HEK293T (cell line): ENCODE data around the gene TMEM9B.

ENCODE experiments used
- CTCF ChIA-PET: fragments of 350-600 bp; formaldehyde crosslinking; extraction: SDS; loops from one replicate; lab custom pipeline; 2021; ENCODE audit warnings: antibody characterized with exemption, inconsistent platforms; lab: Yijun Ruan, JAX
- POLR2A ChIA-PET: fragments of 350-600 bp; formaldehyde crosslinking; extraction: SDS; loops from one replicate; lab custom pipeline; 2020; ENCODE audit warnings: antibody characterized with exemption, inconsistent platforms; lab: Yijun Ruan, JAX
- DNase-seq: peaks from one replicate; pipeline ENCODE4 v3.0.0; 2012; ENCODE audit warnings: mixed read lengths; ENCODE audit errors: extremely low spot score
- ARNT ChIP-seq: fragments of 450-650 bp; IDR thresholded peaks from 2 replicates; pipeline ENCODE4 v1.6.1; 2017; ENCODE audit warnings: mild to moderate bottlenecking
- BHLHE40 ChIP-seq: fragments of 450-650 bp; IDR thresholded peaks from 2 replicates; pipeline ENCODE4 v1.6.1; 2016; ENCODE audit warnings: mild to moderate bottlenecking, moderate library complexity, borderline replicate concordance
- CTBP1 ChIP-seq: fragments of 450-650 bp; IDR thresholded peaks from 2 replicates; pipeline ENCODE4 v1.6.1; 2016; ENCODE audit warnings: borderline replicate concordance
- ELF4 ChIP-seq: fragments of 450-650 bp; IDR thresholded peaks from 2 replicates; pipeline ENCODE4 v1.6.1; 2017; ENCODE audit warnings: antibody characterized with exemption
- FOXA1 ChIP-seq: fragments of 450-650 bp; IDR thresholded peaks from 2 replicates; pipeline ENCODE4 v1.6.1; 2016; ENCODE audit warnings: mild to moderate bottlenecking
- FOXK2 ChIP-seq: fragments of 450-650 bp; IDR thresholded peaks from 2 replicates; pipeline ENCODE4 v1.6.1; 2016; ENCODE audit warnings: mild to moderate bottlenecking
- FOXM1 ChIP-seq: fragments of 450-650 bp; IDR thresholded peaks from 2 replicates; pipeline ENCODE4 v1.6.1; 2017; ENCODE audit warnings: mild to moderate bottlenecking, borderline replicate concordance
- HDGF ChIP-seq: fragments of 450-650 bp; IDR thresholded peaks from 2 replicates; pipeline ENCODE4 v1.6.1; 2017; ENCODE audit warnings: antibody characterized with exemption, borderline replicate concordance
- L3MBTL2 ChIP-seq: fragments of 450-650 bp; conservative IDR thresholded peaks from 2 replicates; pipeline ENCODE4 v1.6.1; 2016; ENCODE audit warnings: mild to moderate bottlenecking
- LEF1 ChIP-seq: fragments of 450-650 bp; IDR thresholded peaks from 2 replicates; pipeline ENCODE4 v1.6.1; 2017; ENCODE audit warnings: mild to moderate bottlenecking, borderline replicate concordance
- NFRKB ChIP-seq: fragments of 450-650 bp; IDR thresholded peaks from 2 replicates; pipeline ENCODE4 v1.6.1; 2016; ENCODE audit warnings: mild to moderate bottlenecking, moderate library complexity
- PKNOX1 ChIP-seq: fragments of 450-650 bp; IDR thresholded peaks from 2 replicates; pipeline ENCODE4 v1.6.1; 2016
- SP1 ChIP-seq: fragments of 450-650 bp; IDR thresholded peaks from 2 replicates; pipeline ENCODE4 v1.6.1; 2017
- SUZ12 ChIP-seq: fragments of 450-650 bp; IDR thresholded peaks from 2 replicates; pipeline ENCODE4 v1.6.1; 2016; ENCODE audit warnings: mild to moderate bottlenecking
- TARDBP ChIP-seq: fragments of 450-650 bp; IDR thresholded peaks from 2 replicates; pipeline ENCODE4 v1.6.1; 2016
- ZNF384 ChIP-seq: fragments of 450-650 bp; IDR thresholded peaks from 2 replicates; pipeline ENCODE4 v1.6.1; 2016

The TMEM9B gene

DNA sequence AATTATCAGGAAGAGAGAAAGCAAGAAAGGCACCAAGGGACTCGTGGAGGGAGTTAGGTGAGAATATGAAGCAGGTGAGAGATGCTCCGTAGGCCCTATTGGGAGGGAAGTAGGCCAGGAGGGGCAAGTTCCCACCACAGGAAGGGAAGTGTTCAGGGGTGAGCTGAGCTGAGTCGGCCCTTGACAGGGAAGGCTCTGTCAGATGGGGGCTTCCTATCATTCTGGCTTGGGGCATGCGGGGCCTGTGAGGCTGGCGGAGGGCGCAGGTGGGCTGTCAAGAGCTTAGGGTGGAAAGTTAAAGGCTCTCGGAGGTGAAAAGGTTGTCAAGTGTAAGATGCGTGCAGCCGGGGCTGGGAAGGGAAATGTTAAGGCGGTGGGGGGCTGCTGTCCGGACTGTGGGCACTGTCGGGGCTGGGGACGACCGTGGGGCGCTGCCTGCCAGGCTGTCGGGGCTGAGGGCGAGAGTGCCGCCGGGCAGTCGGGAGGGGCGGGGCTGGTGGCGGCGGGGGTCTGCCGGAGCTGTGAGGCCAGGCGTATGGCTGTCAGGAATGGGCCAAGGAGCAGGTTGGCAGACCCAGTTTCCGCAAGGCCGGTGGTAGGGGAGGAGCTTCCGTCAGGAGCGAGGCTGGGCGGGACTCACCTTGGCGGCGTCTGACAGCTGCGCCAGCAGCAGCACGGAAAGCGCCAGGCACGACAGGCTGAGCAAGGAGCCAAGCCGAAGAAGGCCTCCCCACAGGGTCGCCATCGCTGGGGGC, 496 bp downstream of the TMEM9B start:
- DNase-seq = peak; percentile 71
- CTCF ChIA-PET = interaction anchor here (0.6 kb wide), 1 partner anchor 379 kb away, joined by 3 read pairs; no protein-coding TSS in a partner anchor
- POLR2A ChIA-PET = interaction anchor here (1.0 to 1.9 kb wide), 14 partner anchors 11 to 282 kb away, joined by 3 to 13 read pairs (median 4); partner anchors contain the start of gene AKIP1
- TF ChIP-seq FOXA1 = no peak
- no peak for TF ChIP-seq ARNT
- TF ChIP-seq NFRKB = no peak
- TF ChIP-seq CTBP1 = no peak
- no peak for TF ChIP-seq SUZ12
- no peak for TF ChIP-seq LEF1
- no peak for TF ChIP-seq ZNF384
- TF ChIP-seq PKNOX1 = no peak
- no peak for TF ChIP-seq TARDBP
- no peak for TF ChIP-seq HDGF
- TF ChIP-seq FOXK2 = no peak

GRCh38 chr11:8962841-8963240, 1.4 kb downstream of the TMEM9B start:
- TF ChIP-seq L3MBTL2 (no peak), FOXM1 (no peak), BHLHE40 (no peak), TARDBP (no peak), CTBP1 (no peak), HDGF (no peak), FOXK2 (no peak), NFRKB (no peak), SUZ12 (no peak), ZNF384 (no peak), PKNOX1 (no peak), ARNT (no peak), LEF1 (no peak), FOXA1 (no peak), SP1 (no peak), ELF4 (no peak)
- CTCF ChIA-PET = no interaction called here
- POLR2A ChIA-PET = interaction anchor here (1.1 to 1.8 kb wide), 3 partner anchors 55 to 281 kb away, joined by 3 to 4 read pairs (median 3); no protein-coding TSS in a partner anchor
- DNase-seq = no peak

GRCh38 chr11:8961401-8961800, 2.8 kb downstream of the TMEM9B start:
- DNase-seq = no peak
- ChIA-PET CTCF (no interaction called here), POLR2A (no interaction called here)
- TF ChIP-seq FOXK2 = no peak
- TF ChIP-seq NFRKB = no peak
- TF ChIP-seq SUZ12 = no peak
- TF ChIP-seq CTBP1 = no peak
- TF ChIP-seq LEF1 = no peak
- TF ChIP-seq FOXA1 = no peak
- no peak for TF ChIP-seq L3MBTL2
- no peak for TF ChIP-seq SP1
- no peak for TF ChIP-seq TARDBP
- TF ChIP-seq HDGF = no peak
- no peak for TF ChIP-seq ZNF384
- TF ChIP-seq FOXM1 = no peak
- TF ChIP-seq PKNOX1 = no peak
- no peak for TF ChIP-seq ELF4
- TF ChIP-seq BHLHE40 = no peak
- no peak for TF ChIP-seq ARNT

DNA sequence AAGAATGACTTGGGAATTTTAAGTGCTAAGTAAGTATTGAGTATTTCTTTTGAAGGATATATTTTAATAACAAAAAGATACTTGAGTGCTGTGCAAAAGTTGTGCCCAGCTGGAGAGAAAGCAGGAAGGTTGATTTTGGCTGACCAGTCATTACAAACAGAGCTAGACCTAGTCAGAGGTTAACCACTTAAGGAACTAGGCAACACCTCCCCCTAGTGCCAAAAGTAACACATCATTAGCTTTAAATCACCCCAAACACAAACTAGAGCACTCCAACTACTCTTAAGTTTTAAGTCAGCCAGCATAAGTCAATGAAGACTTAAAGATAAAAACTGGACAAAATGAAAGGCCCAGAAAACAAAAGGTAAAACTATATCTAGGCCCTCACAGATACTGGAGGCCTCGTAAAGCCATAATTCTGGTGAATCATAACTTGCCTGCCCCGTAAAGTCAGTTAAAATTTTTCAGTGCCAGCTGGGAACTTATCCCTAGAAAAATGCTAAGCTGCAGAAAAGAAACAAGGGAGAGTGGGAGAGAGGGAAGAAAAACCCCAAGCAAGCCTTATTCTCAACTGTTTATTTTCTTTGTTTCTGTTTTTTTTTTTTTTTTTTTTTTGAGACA, 4.6 kb downstream of the TMEM9B start:
- no peak for TF ChIP-seq L3MBTL2
- TF ChIP-seq ARNT = no peak
- no peak for TF ChIP-seq PKNOX1
- TF ChIP-seq NFRKB = no peak
- TF ChIP-seq SP1 = no peak
- TF ChIP-seq ZNF384 = no peak
- TF ChIP-seq CTBP1 = no peak
- no peak for TF ChIP-seq HDGF
- TF ChIP-seq SUZ12 = no peak
- TF ChIP-seq BHLHE40 = no peak
- no peak for TF ChIP-seq FOXK2
- no peak for TF ChIP-seq ELF4
- no peak for TF ChIP-seq FOXA1
- TF ChIP-seq FOXM1 = no peak
- TF ChIP-seq LEF1 = no peak
- TF ChIP-seq TARDBP = no peak
- ChIA-PET POLR2A (interaction anchor here (1.2 to 1.6 kb wide), 2 partner anchors 49 to 277 kb away, joined by 8 read pairs; partner anchors contain the start of genes AKIP1, RPL27A and TRIM66), CTCF (interaction anchor here (0.5 to 1.6 kb wide), 13 partner anchors 11 to 766 kb away, joined by 3 to 11 read pairs (median 3); a partner anchor contains a TSS)
- DNase-seq = peak; percentile 63

DNA sequence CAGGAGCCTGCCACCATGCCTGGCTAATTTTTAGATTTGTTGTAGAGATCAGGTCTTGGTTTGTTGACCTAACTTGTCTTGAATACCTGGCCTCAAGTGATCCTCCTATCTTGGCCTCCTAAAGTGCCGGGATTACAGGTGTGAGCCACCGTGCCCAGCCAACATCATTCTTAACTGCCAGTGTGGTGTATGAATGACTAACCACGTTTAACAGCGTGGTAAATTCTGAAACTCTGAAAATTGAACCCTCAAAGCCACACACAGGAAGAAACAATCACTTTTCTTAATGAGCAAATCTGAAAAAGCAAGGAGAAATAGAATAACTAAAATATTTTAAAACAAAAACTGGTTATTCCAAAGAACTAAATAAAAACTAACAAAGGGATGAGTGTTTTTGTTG, 7.4 kb downstream of the TMEM9B start:
- DNase-seq = no peak
- POLR2A ChIA-PET = interaction anchor here (1.2 kb wide), 1 partner anchor 8 kb away, joined by 4 read pairs; no protein-coding TSS in a partner anchor
- TF ChIP-seq CTBP1 (no peak), FOXA1 (no peak), L3MBTL2 (no peak), BHLHE40 (no peak), SP1 (no peak), FOXM1 (no peak), HDGF (no peak), NFRKB (no peak), LEF1 (no peak), ZNF384 (no peak), TARDBP (no peak), SUZ12 (no peak), FOXK2 (no peak), PKNOX1 (no peak), ELF4 (no peak), ARNT (no peak)
- CTCF ChIA-PET = no interaction called here
